HPDE6-E6E7 (cell line): ENCODE data around the gene MAGEE2.
"Not testable (repeated sequence)": the region's sequence is repeated elsewhere in the genome, so short reads cannot be mapped to it uniquely, and the experiment has no call there.

Source experiments
- DNase-seq: peaks from one replicate; pipeline ENCODE4 v3.0.0; 2011; ENCODE audit warnings: missing footprints; ENCODE audit errors: extremely low spot score

Gene MAGEE2, protein sequence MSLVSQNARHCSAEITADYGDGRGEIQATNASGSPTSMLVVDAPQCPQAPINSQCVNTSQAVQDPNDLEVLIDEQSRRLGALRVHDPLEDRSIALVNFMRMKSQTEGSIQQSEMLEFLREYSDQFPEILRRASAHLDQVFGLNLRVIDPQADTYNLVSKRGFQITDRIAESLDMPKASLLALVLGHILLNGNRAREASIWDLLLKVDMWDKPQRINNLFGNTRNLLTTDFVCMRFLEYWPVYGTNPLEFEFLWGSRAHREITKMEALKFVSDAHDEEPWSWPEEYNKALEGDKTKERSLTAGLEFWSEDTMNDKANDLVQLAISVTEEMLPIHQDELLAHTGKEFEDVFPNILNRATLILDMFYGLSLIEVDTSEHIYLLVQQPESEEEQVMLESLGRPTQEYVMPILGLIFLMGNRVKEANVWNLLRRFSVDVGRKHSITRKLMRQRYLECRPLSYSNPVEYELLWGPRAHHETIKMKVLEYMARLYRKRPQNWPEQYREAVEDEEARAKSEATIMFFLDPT

DNA sequence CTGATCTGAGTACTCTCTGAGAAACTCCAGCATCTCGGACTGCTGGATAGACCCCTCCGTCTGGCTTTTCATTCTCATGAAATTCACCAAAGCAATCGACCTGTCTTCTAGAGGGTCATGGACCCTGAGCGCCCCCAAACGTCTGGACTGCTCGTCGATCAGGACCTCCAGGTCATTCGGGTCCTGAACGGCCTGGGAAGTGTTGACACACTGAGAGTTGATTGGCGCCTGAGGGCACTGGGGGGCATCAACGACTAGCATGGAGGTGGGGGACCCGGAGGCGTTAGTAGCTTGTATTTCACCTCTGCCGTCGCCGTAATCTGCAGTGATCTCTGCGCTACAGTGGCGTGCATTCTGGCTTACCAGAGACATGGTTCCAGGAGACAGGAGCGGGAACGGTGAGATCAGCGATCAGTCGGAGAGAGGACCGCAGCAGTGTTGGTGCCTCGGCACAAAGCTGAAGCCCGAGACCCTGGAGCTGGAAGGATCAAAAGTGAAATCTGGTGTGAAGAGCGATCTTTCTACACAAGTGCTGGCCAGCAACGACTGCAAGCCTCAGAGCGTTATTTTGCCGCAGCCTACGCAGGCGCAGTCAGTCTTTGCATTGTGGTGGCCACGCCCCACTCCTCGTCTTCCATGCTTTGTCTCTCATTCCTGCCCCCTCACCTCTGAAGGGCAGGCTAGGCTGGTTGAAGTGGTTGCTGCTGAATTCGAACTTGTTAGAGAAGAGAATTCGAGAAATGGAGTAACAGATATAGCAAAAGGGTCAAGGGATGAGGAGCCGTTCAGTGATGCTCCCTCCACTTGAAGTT, at the start of gene MAGEE2:
Gene MAGEE2 (minus strand): TSS at position 575 of the 812 bp plus-strand sequence. CDS start 203 bp downstream, at position 372.
- DNase-seq, result no peak

DNA sequence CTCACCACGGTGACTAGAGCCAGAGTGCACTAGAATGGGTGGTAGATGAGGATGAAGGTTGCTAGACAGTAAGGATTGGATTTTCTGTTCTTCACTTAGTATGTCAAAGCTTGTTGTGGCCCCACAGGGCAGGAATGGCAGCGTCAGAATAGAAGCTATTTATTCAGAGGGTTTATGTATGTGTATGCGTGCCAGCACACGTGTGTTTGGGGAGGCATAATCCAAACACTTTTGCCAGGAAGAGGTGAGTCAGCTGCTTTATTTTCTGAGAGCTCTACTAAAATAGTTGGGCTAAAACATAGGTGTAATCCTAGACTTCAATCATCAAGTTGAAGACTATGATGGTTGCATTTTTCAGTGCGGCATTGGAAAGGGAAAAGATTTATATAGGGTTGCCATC, 1.2 kb upstream of the MAGEE2 start:
- DNase-seq, result no peak

- DNase-seq, result no peak
Observed at GRCh38 chrX:75781611-75782010, 3.4 kb downstream of the MAGEE2 start.

DNA sequence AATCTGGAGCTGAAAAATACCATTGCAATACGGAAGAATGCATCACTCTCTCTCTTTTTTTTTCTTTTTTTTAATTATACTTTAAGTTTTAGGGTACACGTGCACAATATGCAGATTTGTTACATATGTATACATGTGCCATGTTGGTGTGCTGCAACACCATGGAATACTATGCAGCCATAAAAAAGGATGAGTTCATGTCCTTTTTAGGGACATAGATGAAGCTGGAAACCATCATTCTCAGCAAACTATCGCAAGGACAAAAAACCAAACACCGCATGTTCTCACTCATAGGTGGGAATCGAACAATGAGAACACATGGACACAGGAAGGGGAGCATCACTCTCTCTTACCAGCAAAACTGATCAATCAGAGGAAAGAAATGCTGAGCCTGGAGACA, 17.0 kb downstream of the MAGEE2 start:
- not testable (repeated sequence) for DNase-seq

- DNase-seq, result no peak
Observed at GRCh38 chrX:75748431-75748830, 36.6 kb downstream of the MAGEE2 start.

DNA sequence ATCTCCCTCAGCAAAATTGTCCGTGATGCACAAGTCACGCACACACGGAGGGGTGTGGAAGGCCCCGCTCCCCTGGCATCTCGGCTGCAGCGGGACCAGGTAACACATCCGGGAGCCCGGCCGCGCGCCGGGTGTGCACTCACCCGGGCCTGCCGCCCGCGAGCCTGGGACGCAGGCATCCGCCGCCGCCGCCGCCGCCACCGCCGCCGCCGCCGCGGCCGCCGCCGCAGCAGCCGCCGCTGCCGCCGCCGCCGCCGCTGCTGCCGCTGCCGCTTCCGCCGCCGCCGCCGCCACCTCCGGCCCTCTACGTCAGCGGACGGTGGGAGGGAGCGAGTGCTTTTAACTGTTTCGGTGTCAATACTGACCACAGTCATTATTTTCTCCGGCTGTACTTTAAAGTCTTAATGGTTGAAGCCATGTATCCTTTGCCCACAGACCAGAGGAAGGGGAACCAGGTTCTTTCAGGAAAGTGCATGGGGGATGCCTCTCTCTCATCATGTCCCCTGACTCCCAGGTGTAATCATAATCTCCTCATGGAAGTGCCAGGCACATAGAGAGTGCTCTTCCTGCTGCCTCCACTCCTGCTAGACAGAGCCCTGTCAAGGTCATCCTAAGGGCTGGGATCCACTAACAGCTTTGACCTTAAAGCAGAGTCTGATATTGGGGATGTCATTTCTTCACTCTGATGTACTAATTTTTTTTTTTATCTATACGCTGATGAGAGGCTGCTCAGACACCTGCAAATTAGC, 38.0 kb downstream of the MAGEE2 start:
- no peak for DNase-seq
